ENCODE data around the gene RAD51B. TPM values are rescaled to one million over a fixed set of nuclear protein-coding genes. Genes with fewer than 3 reads are reported as not detected.

RAD51B gene
- total RNA-seq, 1 donor from 2014 or later, result 28.5 TPM

DNA sequence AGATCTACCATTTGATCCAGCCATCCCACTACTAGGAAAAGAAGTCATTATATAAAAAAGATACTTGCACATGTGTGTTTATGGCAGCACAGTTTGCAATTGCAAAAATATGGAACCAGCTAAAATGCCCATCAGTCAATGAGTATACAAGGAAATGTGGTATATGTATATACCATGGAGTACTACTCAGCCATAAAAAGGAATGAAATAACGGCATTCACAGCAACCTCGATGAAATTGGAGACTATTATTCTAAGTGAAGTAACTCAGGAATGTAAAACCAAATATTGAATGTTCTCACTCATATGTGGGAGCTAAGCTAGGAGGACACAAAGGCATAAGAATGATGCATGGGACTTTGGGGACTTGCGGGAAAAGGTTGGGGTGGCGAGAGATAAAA is 402.6 kb downstream of the RAD51B start:
- Histone ChIP-seq H3K27me3 (no peaks in the 10 kb centered on the region), H3K4me1 (peaks cover 7% of the 10 kb centered on the region), H3K27ac (no peak overlapping the region), H3K36me3 (no peaks in the 10 kb centered on the region), H3K4me3 (no peak overlapping the region), H3K9me3 (no peaks in the 10 kb centered on the region)
- no peak for TF ChIP-seq POLR2A (IDR thresholded peaks at IDR 0.05)
- intact Hi-C loops (cut with DNase I), result no loop called here
- no peak for DNase-seq (ENCODE audit: extremely low spot score in 2 of 2)

DNA sequence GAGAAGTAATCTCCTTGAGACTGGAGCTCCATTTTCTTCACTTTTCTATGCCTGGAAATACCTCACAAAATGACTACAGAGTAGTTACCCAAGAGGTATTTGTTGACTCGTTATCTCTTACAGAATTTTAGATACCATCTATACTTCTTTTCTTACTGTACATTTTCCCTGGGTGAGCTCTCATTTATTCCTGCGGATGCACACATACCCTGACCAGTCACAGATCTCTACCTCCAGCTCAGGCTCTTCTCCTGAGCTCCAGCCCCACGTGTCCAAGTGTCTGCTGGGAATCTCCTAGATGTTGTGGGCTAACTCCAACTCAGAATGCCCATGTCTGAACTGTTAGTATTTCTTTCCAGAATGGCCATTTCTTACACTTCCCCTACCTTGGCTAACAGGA is 403.1 kb downstream of the RAD51B start:
- no peak overlapping the region for H3K27ac ChIP-seq
- H3K36me3 ChIP-seq, result no peaks in the 10 kb centered on the region
- H3K4me3 ChIP-seq, result no peak overlapping the region
- H3K27me3 ChIP-seq, result no peaks in the 10 kb centered on the region
- H3K4me1 ChIP-seq, result peaks cover 6% of the 10 kb centered on the region
- no peak for DNase-seq (ENCODE audit: extremely low spot score in 2 of 2)
- no peaks in the 10 kb centered on the region for H3K9me3 ChIP-seq
- intact Hi-C loops (cut with DNase I), result no loop called here
- TF ChIP-seq POLR2AphosphoS5 (IDR thresholded peaks at IDR 0.05; ENCODE audit: insufficient read depth in 1 of 2, low read depth in 1 of 2) (no peak), POLR2A (IDR thresholded peaks at IDR 0.05) (no peak)
- TF ChIP-seq, protein P1, sequence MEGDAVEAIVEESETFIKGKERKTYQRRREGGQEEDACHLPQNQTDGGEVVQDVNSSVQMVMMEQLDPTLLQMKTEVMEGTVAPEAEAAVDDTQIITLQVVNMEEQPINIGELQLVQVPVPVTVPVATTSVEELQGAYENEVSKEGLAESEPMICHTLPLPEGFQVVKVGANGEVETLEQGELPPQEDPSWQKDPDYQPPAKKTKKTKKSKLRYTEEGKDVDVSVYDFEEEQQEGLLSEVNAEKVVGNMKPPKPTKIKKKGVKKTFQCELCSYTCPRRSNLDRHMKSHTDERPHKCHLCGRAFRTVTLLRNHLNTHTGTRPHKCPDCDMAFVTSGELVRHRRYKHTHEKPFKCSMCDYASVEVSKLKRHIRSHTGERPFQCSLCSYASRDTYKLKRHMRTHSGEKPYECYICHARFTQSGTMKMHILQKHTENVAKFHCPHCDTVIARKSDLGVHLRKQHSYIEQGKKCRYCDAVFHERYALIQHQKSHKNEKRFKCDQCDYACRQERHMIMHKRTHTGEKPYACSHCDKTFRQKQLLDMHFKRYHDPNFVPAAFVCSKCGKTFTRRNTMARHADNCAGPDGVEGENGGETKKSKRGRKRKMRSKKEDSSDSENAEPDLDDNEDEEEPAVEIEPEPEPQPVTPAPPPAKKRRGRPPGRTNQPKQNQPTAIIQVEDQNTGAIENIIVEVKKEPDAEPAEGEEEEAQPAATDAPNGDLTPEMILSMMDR (IDR thresholded peaks at IDR 0.05), result no peak

DNA sequence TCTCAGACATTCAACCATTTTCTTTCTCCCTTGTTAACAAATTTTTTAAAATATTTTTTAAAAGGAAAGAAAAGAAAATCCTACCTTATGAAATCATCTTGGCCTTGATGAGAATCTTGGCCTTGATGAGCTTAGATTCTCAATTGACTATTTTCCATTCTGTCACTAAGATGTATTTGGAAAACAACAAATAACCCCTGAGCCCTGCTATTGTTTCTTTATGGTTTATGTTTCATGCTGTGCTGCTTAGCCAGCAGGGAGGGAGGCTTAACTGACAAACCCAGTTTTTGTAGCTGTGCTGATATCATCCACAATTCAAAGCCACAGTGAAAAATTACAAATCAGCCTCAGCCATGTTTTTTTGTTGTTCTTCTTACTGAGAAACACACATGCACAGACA is 404.1 kb downstream of the RAD51B start:
- no peaks in the 10 kb centered on the region for H3K9me3 ChIP-seq
- no peak overlapping the region for H3K4me3 ChIP-seq
- H3K27me3 ChIP-seq, result no peaks in the 10 kb centered on the region
- no peak overlapping the region for H3K27ac ChIP-seq
- H3K4me1 ChIP-seq, result no peaks in the 10 kb centered on the region
- DNase-seq (ENCODE audit: extremely low spot score in 2 of 2), result no peak
- no peaks in the 10 kb centered on the region for H3K36me3 ChIP-seq
- intact Hi-C loops (cut with DNase I), result no loop called here
- TF ChIP-seq, protein P1 (IDR thresholded peaks at IDR 0.05), result no peak
- no peak for TF ChIP-seq POLR2AphosphoS5 (IDR thresholded peaks at IDR 0.05; ENCODE audit: insufficient read depth in 1 of 2, low read depth in 1 of 2)
- TF ChIP-seq POLR2A (IDR thresholded peaks at IDR 0.05), result no peak

DNA sequence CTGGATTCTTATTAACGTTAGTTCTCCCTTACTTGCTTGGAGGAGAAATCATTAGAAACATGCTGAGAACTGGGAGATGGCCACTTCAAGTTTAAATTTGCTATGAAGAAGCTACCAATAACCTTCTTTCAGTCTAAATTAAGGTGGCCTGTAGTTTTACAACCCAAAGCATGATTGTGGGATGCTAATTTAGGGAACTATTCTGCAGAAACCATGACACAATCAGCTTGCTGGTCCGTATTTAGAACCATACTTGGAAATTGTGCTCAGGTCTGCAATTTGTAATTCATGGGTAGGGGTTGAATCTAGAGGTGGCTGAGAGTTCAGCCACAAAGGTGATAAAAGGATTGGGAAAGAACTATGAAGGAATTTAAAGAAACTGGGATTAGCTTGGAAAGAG is 405.7 kb downstream of the RAD51B start:
- H3K27ac ChIP-seq, result no peak overlapping the region
- DNase-seq (ENCODE audit: extremely low spot score in 2 of 2), result no peak
- H3K4me3 ChIP-seq, result no peak overlapping the region
- H3K36me3 ChIP-seq, result no peaks in the 10 kb centered on the region
- intact Hi-C loops (cut with DNase I), result no loop called here
- TF ChIP-seq POLR2AphosphoS5 (IDR thresholded peaks at IDR 0.05; ENCODE audit: insufficient read depth in 1 of 2, low read depth in 1 of 2) (no peak), POLR2A (IDR thresholded peaks at IDR 0.05) (no peak)
- TF ChIP-seq, protein P1 (IDR thresholded peaks at IDR 0.05), result no peak
- H3K27me3 ChIP-seq, result no peaks in the 10 kb centered on the region
- no peaks in the 10 kb centered on the region for H3K9me3 ChIP-seq
- no peaks in the 10 kb centered on the region for H3K4me1 ChIP-seq

DNA sequence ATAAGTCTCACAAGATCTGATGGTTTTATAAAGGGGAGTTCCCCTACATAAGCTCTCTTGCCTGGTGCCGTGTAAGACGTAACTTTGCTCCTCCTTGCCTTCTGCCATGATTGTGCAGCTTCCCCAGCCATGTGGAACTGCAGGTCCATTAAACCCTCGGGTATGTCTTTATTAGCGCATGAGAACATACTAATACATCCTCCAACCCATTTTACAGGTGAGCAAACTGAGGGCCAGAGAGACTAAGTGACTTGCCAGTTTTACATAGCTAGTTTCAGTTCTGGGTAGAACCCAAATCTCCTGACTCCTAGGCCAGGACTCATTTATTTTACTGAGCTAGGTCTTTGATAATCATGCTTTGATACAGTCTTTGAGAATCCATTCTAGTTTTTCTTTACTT is 406.9 kb downstream of the RAD51B start:
- Histone ChIP-seq H3K27me3 (no peaks in the 10 kb centered on the region), H3K9me3 (no peaks in the 10 kb centered on the region), H3K4me3 (no peak overlapping the region), H3K27ac (no peak overlapping the region), H3K36me3 (no peaks in the 10 kb centered on the region), H3K4me1 (peaks cover 6% of the 10 kb centered on the region)
- intact Hi-C loops (cut with DNase I), result no loop called here
- no peak for TF ChIP-seq POLR2A (IDR thresholded peaks at IDR 0.05)
- TF ChIP-seq, protein P1 (IDR thresholded peaks at IDR 0.05), result no peak
- TF ChIP-seq POLR2AphosphoS5 (IDR thresholded peaks at IDR 0.05; ENCODE audit: insufficient read depth in 1 of 2, low read depth in 1 of 2), result no peak
- no peak for DNase-seq (ENCODE audit: extremely low spot score in 2 of 2)

DNA sequence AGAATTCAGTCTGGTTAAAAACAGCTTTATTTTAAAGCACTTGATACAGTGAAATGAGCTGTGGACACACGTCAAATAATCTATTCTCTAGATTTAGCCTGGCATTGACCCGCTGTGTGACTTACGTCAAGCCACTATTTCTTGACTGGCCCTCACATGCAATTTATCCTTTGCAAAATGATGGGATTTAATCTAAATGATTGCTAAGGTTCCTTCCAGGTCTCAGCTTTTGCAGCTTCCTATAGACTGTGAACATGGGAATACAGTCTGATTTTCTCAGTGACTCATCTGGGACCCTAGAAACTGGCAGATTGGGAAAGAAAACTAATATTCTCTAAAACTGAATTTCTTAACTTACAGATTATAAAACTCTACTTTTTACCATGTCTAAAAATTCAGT is 409.1 kb downstream of the RAD51B start:
- H3K4me3 ChIP-seq, result no peak overlapping the region
- intact Hi-C loops (cut with DNase I), result no loop called here
- H3K9me3 ChIP-seq, result no peaks in the 10 kb centered on the region
- H3K27ac ChIP-seq, result no peak overlapping the region
- H3K36me3 ChIP-seq, result no peaks in the 10 kb centered on the region
- peaks cover 28% of the 10 kb centered on the region for H3K4me1 ChIP-seq
- DNase-seq (ENCODE audit: extremely low spot score in 2 of 2), result no peak
- no peaks in the 10 kb centered on the region for H3K27me3 ChIP-seq
- TF ChIP-seq, protein P1 (IDR thresholded peaks at IDR 0.05), result no peak
- TF ChIP-seq POLR2AphosphoS5 (IDR thresholded peaks at IDR 0.05; ENCODE audit: insufficient read depth in 1 of 2, low read depth in 1 of 2) (no peak), POLR2A (IDR thresholded peaks at IDR 0.05) (no peak)

Measured in vagina (tissue), 2 donors.